Lung (tissue), 16 donors: ENCODE results near the gene PTTG1IP. TPM values are rescaled to one million over a fixed set of nuclear protein-coding genes. Genes with fewer than 3 reads are reported as not detected.

Experiments
- ATAC-seq: fragments of 200-7000 bp; cut with Tn5 transposase; one replicate; pipeline ENCODE4 v1.9.1; 2020; ENCODE audit warnings: moderate number of reproducible peaks; ENCODE audit not compliant: insufficient read depth, low FRiP score
- DNase-seq, 3 donors: peaks; one replicate each; pipeline ENCODE4 v3.0.0-alpha.2; 2013 to 2017
- H3K27ac ChIP-seq, 2 donors: one replicate each; pipeline ENCODE4 v1.5.1; 2013; ENCODE audit warnings: mild to moderate bottlenecking in 2 of 2, moderate library complexity in 2 of 2, control low read depth in 1 of 2, inconsistent platforms in 1 of 2, low read depth in 1 of 2, low read length in 1 of 2
- H3K27me3 ChIP-seq, 3 donors: one replicate each; pipeline ENCODE4 v1.5.1; 2013; ENCODE audit warnings: low read length in 2 of 3; ENCODE audit not compliant: control insufficient read depth in 3 of 3, insufficient read depth in 3 of 3
- H3K36me3 ChIP-seq, 4 donors: one replicate each; pipeline ENCODE4 v1.5.1; 2013; ENCODE audit warnings: low read length in 4 of 4, mild to moderate bottlenecking in 1 of 4, moderate library complexity in 1 of 4; ENCODE audit not compliant: control insufficient read depth in 4 of 4, insufficient read depth in 4 of 4
- H3K4me1 ChIP-seq, 5 donors: one replicate each; pipeline ENCODE4 v1.5.1; 2013; ENCODE audit warnings: low read length in 5 of 5, mild to moderate bottlenecking in 2 of 5, moderate library complexity in 1 of 5; ENCODE audit not compliant: control insufficient read depth in 5 of 5, insufficient read depth in 5 of 5
- H3K4me3 ChIP-seq: one replicate; pipeline ENCODE4 v1.5.1; 2013; ENCODE audit warnings: mild to moderate bottlenecking, control low read depth, moderate library complexity
- H3K9ac ChIP-seq, 2 donors: one replicate each; pipeline ENCODE4 v1.5.1; 2013; ENCODE audit warnings: low read length in 2 of 2, control low read depth in 1 of 2; ENCODE audit not compliant: insufficient read depth in 1 of 2
- H3K9me3 ChIP-seq, 4 donors: one replicate each; pipeline ENCODE4 v1.5.1; 2013; ENCODE audit warnings: low read length in 3 of 4, mild to moderate bottlenecking in 1 of 4, moderate library complexity in 1 of 4; ENCODE audit not compliant: control insufficient read depth in 4 of 4, insufficient read depth in 3 of 4
- WGBS, 2 donors: extraction: QIAGEN DNeasy Blood & Tissue Kit; methylation state at CpG; one replicate each; pipeline ENCODE4 v1.1.7; 2013; 5-methylcytosine and 5-hydroxymethylcytosine counted together
- long read RNA-seq, 5 donors: transcript quantifications; one replicate each; lab custom pipeline, GENCODE V29; 2026
- polyA plus RNA-seq, 2 donors: library from polyadenylated mRNA; stranded (reverse); fragments of 200-250 nt; gene quantifications; one replicate each; pipeline ENCODE4 v1.2.1, GENCODE V29; 2013
- total RNA-seq, 2 donors: library from RNA; depleted of rRNA in 1 of 2; stranded (reverse); fragments of >200 nt in 1 of 2; gene quantifications; one replicate each; pipeline ENCODE4 v1.2.1, GENCODE V29; 2014 to 2021
- TF ChIP-seq, protein P1 (sequence below): IDR thresholded peaks from 2 replicates; pipeline ENCODE4 v1.5.1; 2012; ENCODE audit warnings: mild to moderate bottlenecking; ENCODE audit errors: control extremely low read depth, extremely low read depth
- donor health status: control.
- donor health status: control.
- donor health status: Bipolar disorder and iron deficiency.
- donor health status: healthy.
- donor health status: DM: yes; HTN: yes; CAD: no.

PTTG1IP gene, protein sequence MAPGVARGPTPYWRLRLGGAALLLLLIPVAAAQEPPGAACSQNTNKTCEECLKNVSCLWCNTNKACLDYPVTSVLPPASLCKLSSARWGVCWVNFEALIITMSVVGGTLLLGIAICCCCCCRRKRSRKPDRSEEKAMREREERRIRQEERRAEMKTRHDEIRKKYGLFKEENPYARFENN
- 100 to 1,000 TPM; 243 to 247 TPM for total RNA-seq
- polyA plus RNA-seq = 100 to 1,000 TPM; 139 to 209 TPM
- long read RNA-seq, donor 1, transcript PTTG1IP-201 (6 exons, 2,760 nt) = major isoform, 88 of 133 reads
- long read RNA-seq, donor 1, partial matches to known transcripts = 45 of 133 reads
- long read RNA-seq, donor 1, other reads (novel, unspliced or antisense) = 0 of 133 reads
- long read RNA-seq, donor 2, transcript PTTG1IP-201 (6 exons, 2,760 nt) = major isoform, 47 of 64 reads
- long read RNA-seq, donor 2, partial matches to known transcripts = 17 of 64 reads
- long read RNA-seq, donor 2, other reads (novel, unspliced or antisense) = 0 of 64 reads
- long read RNA-seq, donor 3, transcript PTTG1IP-201 (6 exons, 2,760 nt) = major isoform, 24 of 75 reads
- long read RNA-seq, donor 3, partial matches to known transcripts = 51 of 75 reads
- long read RNA-seq, donor 3, other reads (novel, unspliced or antisense) = 0 of 75 reads
- long read RNA-seq, donor 4, transcript PTTG1IP-201 (6 exons, 2,760 nt) = major isoform, 44 of 80 reads
- long read RNA-seq, donor 4, partial matches to known transcripts = 36 of 80 reads
- long read RNA-seq, donor 4, other reads (novel, unspliced or antisense) = 0 of 80 reads
- long read RNA-seq, donor 5, transcript PTTG1IP-201 (6 exons, 2,760 nt) = major isoform, 76 of 145 reads
- long read RNA-seq, donor 5, partial matches to known transcripts = 68 of 145 reads
- long read RNA-seq, donor 5, other reads (novel, unspliced or antisense) = 0 of 145 reads

- H3K4me3 ChIP-seq = peak within 1 kb of the TSS; percentile 97
- H3K36me3 ChIP-seq = no peaks in the 10 kb centered on the region
- H3K9ac ChIP-seq = peak within 1 kb of the TSS; percentile 36 to 42
- DNase-seq (peak; percentile 99), ATAC-seq (peak; percentile 87)
- peaks cover 0 to 6% (median 5%) of the 10 kb centered on the region in 3 donors for H3K27me3 ChIP-seq
- 0% methylated on average over 78 to 123 of the region's 123 CpGs for WGBS, 2 donors
- peaks cover 11 to 35% (median 23%) of the 10 kb centered on the region in 5 donors for H3K4me1 ChIP-seq
- H3K9me3 ChIP-seq = no peaks in the 10 kb centered on the region
- peak within 1 kb of the TSS; percentile 92 to 93 for H3K27ac ChIP-seq
- TF ChIP-seq, protein P1, sequence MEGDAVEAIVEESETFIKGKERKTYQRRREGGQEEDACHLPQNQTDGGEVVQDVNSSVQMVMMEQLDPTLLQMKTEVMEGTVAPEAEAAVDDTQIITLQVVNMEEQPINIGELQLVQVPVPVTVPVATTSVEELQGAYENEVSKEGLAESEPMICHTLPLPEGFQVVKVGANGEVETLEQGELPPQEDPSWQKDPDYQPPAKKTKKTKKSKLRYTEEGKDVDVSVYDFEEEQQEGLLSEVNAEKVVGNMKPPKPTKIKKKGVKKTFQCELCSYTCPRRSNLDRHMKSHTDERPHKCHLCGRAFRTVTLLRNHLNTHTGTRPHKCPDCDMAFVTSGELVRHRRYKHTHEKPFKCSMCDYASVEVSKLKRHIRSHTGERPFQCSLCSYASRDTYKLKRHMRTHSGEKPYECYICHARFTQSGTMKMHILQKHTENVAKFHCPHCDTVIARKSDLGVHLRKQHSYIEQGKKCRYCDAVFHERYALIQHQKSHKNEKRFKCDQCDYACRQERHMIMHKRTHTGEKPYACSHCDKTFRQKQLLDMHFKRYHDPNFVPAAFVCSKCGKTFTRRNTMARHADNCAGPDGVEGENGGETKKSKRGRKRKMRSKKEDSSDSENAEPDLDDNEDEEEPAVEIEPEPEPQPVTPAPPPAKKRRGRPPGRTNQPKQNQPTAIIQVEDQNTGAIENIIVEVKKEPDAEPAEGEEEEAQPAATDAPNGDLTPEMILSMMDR = no peak
These were observed at the start of gene PTTG1IP for GRCh38 chr21:44873356-44874239. TSS of gene PTTG1IP (minus strand) at chr21:44873690. CDS start at chr21:44873616, 74 bp downstream.

DNA sequence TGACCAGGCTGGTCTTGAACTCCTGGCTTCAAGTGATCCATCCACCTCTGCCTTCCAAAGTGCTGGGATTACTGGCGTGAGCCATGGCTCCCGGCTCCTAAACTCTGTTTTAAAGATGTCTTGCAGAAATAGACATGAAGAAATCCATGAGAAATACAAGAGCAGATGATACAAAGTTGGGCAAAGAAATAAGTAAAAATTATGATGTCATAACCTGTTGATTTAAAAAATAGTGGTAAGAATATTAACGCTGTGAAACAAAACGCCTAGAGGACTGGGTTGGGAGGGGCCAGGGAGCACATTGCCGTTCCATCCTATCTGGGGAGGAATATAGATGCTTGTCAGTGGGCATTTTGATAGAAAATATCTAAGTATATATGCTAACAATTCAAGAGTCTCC lies 48.4 kb upstream of the PTTG1IP start:
- Histone ChIP-seq H3K36me3 (no peaks in the 10 kb centered on the region), H3K4me1 (peaks cover 0 to 11% (median 3%) of the 10 kb centered on the region in 5 donors), H3K4me3 (no peak overlapping the region), H3K9me3 (peaks cover 0 to 3% (median 0%) of the 10 kb centered on the region in 4 donors), H3K9ac (no peak overlapping the region), H3K27ac (no peak overlapping the region), H3K27me3 (peaks cover 0 to 22% (median 21%) of the 10 kb centered on the region in 3 donors)
- TF ChIP-seq, protein P1 = no peak
- ATAC-seq (no peak), DNase-seq (no peak)
- WGBS, 2 donors = 70 to 83% methylated on average over 5 of the region's 5 CpGs

GRCh38 chr21:44920694-44921604 lies 47.5 kb upstream of the PTTG1IP start, which contains the start of gene ITGB2:
TSS of gene ITGB2 (minus strand) at chr21:44920899. CDS start at chr21:44910782, 10,117 bp downstream.
- H3K27ac ChIP-seq = peak within 1 kb of the TSS in 1 of 2 donors; percentile 15
- 42 to 52% methylated on average over 29 of the region's 29 CpGs for WGBS, 2 donors
- no peaks in the 10 kb centered on the region for H3K36me3 ChIP-seq
- H3K4me3 ChIP-seq = peak within 1 kb of the TSS; percentile 20
- ATAC-seq (peak; percentile 78), DNase-seq (peak in 2 of 3 donors; percentile 33 to 36)
- H3K4me1 ChIP-seq = peaks cover 0 to 11% (median 3%) of the 10 kb centered on the region in 5 donors
- peaks cover 0 to 3% (median 0%) of the 10 kb centered on the region in 4 donors for H3K9me3 ChIP-seq
- TF ChIP-seq, protein P1 = no peak
- no peak within 1 kb of the TSS for H3K9ac ChIP-seq
- H3K27me3 ChIP-seq = peaks cover 0 to 22% (median 17%) of the 10 kb centered on the region in 3 donors
